Epithelial cell of proximal tubule (primary cell): ENCODE measurements around the gene TTLL9. TPM values are rescaled to one million over a fixed set of nuclear protein-coding genes. Genes with fewer than 3 reads are reported as not detected.

ENCODE experiments used
- DNase-seq: peaks from one replicate; pipeline ENCODE4 v3.0.0-alpha.2; 2011; ENCODE audit warnings: low read depth
- H3K4me3 ChIP-seq: 2 replicates; pipeline ENCODE4 v1.5.1; 2011; ENCODE audit warnings: low read depth, mild to moderate bottlenecking, low read length
- total RNA-seq: library from RNA; depleted of rRNA; stranded (reverse); fragments of >200 nt; gene quantifications from 2 replicates; pipeline ENCODE4 v1.2.3, GENCODE V29; 2015
- TF ChIP-seq, protein P1 (sequence below): conservative IDR thresholded peaks from 2 replicates; pipeline ENCODE4 v1.5.1; 2012; ENCODE audit warnings: low read depth, mild to moderate bottlenecking, low read length

The TTLL9 gene
- total RNA-seq, 1 donor from 2014 or later, result not detected

DNA sequence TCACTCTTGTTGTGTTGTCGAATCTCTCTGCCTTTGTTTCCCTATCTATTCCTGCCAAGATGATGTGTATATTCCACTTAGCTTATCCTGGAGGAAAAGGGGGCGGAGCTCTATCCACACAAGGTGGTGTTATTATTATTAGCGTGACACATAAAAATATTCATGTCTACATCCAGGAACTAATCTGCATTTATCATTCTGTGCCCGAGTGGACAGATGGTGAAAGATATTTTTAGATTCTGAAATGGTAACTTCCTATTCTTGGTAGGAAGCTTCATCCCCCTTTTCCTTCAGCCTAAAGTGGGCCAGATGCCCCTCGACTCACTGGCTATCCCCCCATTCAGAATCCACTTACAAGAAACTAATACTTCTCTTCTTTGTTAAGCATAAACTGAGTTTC lies 99.6 kb downstream of the TTLL9 start:
- H3K4me3 ChIP-seq, result no peak overlapping the region
- DNase-seq, result no peak
- TF ChIP-seq, protein P1, sequence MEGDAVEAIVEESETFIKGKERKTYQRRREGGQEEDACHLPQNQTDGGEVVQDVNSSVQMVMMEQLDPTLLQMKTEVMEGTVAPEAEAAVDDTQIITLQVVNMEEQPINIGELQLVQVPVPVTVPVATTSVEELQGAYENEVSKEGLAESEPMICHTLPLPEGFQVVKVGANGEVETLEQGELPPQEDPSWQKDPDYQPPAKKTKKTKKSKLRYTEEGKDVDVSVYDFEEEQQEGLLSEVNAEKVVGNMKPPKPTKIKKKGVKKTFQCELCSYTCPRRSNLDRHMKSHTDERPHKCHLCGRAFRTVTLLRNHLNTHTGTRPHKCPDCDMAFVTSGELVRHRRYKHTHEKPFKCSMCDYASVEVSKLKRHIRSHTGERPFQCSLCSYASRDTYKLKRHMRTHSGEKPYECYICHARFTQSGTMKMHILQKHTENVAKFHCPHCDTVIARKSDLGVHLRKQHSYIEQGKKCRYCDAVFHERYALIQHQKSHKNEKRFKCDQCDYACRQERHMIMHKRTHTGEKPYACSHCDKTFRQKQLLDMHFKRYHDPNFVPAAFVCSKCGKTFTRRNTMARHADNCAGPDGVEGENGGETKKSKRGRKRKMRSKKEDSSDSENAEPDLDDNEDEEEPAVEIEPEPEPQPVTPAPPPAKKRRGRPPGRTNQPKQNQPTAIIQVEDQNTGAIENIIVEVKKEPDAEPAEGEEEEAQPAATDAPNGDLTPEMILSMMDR, result no peak

DNA sequence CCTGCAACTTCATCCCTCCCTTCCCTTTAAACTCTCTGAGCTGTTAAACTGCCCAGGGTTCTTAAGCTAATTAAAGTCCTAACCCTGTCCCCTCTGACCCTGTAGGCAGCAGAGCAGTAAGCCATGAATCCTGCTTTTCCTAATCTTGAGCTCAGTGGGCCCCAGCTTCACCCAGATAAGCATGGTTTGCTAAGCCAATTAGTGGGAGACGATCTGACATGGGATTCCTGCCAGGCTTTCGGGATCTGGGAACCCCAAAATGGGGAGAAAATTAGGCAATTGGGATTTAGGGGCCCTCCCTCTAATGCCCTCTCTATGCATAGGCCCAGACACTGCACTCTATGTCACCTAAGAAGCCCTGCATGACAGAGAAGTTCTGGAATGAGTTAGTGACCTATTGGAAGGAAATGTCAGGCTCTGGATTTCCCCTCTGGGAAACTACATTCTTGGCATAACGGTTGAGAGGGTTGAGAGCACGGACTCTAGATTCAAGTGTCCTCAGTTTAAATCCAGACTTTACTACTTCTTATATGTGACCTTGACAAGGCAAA lies 102.1 kb downstream of the TTLL9 start:
- H3K4me3 ChIP-seq, result no peak overlapping the region
- TF ChIP-seq, protein P1, result no peak
- peak; percentile 91 for DNase-seq

DNA sequence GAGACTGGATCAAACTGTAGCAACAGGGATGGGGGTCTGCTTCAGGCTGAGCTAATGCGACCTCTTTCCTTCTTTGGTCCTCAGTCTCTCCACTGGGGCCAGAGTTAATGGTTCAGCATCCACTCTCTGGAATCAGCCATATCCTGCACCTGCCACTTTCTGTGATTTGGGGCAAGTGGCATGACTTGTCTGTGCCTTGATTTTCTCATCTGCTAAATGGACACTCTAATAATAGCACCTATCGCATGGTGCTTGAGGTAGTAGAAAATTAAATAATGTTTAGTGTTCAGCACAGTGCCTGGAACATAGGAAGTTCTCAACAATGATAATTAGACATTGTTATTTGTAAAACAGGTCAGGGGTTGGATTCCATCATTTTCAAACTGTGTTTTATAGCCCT lies 103.9 kb downstream of the TTLL9 start:
- no peak for DNase-seq
- TF ChIP-seq, protein P1, result no peak
- H3K4me3 ChIP-seq, result no peak overlapping the region

DNA sequence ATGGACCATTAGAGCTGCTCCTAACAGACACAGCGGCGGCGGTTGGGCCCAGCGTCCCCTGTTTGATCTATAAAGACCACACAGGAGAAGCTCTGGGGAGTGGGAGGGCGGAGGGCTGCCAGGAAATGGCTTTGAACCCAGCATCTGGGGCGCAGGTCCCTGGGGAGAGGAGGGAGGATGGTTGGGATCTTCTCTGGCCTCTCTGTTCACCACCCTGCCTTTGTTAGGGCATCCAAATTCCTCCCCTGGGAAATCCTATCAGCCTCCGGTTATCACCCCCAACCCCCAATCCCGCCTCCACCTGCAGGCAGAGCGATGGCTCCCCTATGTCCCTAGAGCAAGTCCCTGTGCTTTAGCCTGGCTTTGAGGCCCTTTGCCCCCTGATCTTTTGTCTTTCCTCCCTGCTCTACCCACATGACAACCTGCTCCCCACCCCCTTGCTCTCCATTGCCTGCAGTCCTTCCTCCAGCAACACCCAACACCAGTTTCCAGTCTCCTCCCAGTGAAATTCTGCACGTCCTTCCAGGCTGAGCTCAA lies 104.6 kb downstream of the TTLL9 start:
- TF ChIP-seq, protein P1, result no peak
- no peak overlapping the region for H3K4me3 ChIP-seq
- DNase-seq, result no peak

DNA sequence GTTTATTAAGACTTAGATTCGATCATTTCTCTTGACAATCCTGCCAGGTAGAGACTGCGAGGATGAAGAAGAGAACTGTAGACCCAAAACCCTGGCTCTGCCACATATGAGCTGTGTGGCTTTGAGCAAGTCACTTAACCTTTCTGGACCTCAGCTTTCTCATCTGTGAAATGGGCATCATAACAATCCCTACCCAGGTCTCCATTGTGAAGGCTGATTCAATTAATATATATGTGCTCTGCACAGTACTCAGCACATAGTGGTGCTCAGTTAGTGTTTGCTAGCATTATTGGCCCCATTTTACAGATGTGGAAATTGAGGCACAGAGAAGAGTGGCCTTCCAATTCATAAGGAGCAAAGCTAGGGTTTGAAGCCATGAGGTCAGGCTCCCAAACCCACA lies 105.4 kb downstream of the TTLL9 start:
- no peak for DNase-seq
- no peak overlapping the region for H3K4me3 ChIP-seq
- TF ChIP-seq, protein P1, result no peak

DNA sequence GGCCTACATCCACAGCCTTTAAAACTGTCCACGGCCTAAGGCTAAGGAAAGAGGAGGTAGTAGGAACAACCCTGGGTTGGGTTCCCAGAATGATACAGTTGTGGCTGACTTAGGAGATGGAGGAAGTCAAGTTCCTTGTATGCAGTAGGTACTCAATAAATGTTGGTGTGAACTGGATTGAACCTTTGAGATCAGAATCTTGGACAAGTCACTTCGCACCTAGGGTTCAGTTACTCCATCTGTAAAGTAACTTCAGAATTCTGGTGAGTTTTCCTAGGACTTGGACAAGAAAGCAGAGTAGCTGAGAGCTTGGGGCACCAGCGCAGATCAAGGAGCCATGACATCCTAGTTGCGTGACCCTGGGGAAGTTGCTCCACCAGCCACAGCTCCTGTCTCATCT lies 106.6 kb downstream of the TTLL9 start:
- TF ChIP-seq, protein P1, result no peak
- H3K4me3 ChIP-seq, result no peak overlapping the region

DNA sequence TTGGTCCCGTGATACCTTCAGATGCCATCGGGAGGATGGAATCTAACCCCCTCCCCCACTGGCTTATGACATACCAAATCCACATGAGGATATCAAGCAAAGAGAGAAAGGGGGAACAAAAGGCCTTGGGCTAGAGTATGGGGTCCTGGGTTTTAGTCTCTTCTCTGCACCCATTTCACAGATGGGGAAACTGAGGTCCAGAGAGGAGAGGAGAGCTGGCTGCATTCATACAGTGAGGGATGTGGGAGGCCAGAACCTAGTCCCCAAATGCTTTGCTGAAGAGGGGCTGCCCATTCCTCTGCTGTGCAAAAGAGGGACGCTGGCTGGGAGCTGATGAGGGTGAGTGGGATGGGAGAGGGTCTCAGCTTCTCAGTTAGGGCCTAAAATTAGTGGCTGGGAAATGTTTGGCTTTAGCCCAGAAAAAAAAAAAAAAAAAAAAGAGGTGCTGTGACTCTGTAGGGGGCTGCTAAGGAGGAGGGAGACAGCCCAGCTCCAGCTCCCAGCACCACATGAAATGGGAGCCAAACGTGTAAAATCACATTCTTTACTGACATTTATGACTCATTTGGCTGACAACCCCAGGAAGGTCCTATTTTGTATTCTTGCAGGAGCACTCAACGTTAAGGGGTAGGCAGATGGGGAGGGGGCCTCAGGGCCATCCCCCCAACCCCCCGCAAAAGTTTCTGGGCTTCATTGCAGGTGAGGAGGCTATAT lies 109.4 kb downstream of the TTLL9 start:
- DNase-seq, result no peak
- H3K4me3 ChIP-seq, result no peak overlapping the region
- TF ChIP-seq, protein P1, result no peak

More for the DNA sequence above, 106.6 kb downstream of the TTLL9 start:
- no peak for DNase-seq
